Lower lobe of right lung (tissue), 2 donors: Measurements from ENCODE around the gene HS1BP3. TPM values are rescaled to one million over a fixed set of nuclear protein-coding genes. Genes with fewer than 3 reads are reported as not detected.

Experiments used
- ATAC-seq, 2 donors: fragments of 200-7000 bp; cut with Tn5 transposase; one replicate each; pipeline ENCODE4 v1.9.1; 2020 to 2022; ENCODE audit warnings: mild to moderate bottlenecking in 2 of 2, moderate library complexity in 2 of 2
- DNase-seq: peaks from one replicate; pipeline ENCODE4 v3.0.0-alpha.2; 2020
- H3K27ac ChIP-seq: fragments of 200-600 bp; one replicate; pipeline ENCODE4 v1.8.0; 2022
- H3K27me3 ChIP-seq: fragments of 200-600 bp; one replicate; pipeline ENCODE4 v1.8.0; 2022; ENCODE audit warnings: low read depth
- H3K36me3 ChIP-seq: fragments of 200-600 bp; one replicate; pipeline ENCODE4 v1.8.0; 2022; ENCODE audit warnings: mild to moderate bottlenecking
- H3K4me1 ChIP-seq: fragments of 200-600 bp; one replicate; pipeline ENCODE4 v1.8.0; 2022
- H3K4me3 ChIP-seq: fragments of 200-600 bp; one replicate; pipeline ENCODE4 v1.8.0; 2022; ENCODE audit warnings: mild to moderate bottlenecking
- H3K9me3 ChIP-seq: fragments of 200-600 bp; one replicate; pipeline ENCODE4 v1.8.0; 2022
- CTCF ChIP-seq: fragments of 200-600 bp; IDR thresholded peaks from one replicate; pipeline ENCODE4 v1.8.0; 2022; ENCODE audit warnings: antibody characterized with exemption, mild to moderate bottlenecking
- intact Hi-C: fragments of 100-400 bp; cut with DNase I; formaldehyde crosslinking; loops from one replicate; pipeline ENCODE4 v1.11.0; 2022
- total RNA-seq: library from RNA; stranded (reverse); fragmentation: NEBNext Ultra II Directional; extraction: Animal tissue kit (Norgen Biotek cat#: 25700); gene quantifications from one replicate; pipeline ENCODE4 v1.2.1, GENCODE V29; 2021
- donor health status: DM: no; HTN: yes; CAD: no; lungs with severe emphysema.

The HS1BP3 gene
- total RNA-seq, 1 donor from 2014 or later = 39.9 TPM

GRCh38 chr2:20570249-20570648 is 80.6 kb downstream of the HS1BP3 start:
- Histone ChIP-seq H3K4me3 (no peak overlapping the region), H3K9me3 (no peaks in the 10 kb centered on the region), H3K4me1 (peaks cover 49% of the 10 kb centered on the region), H3K36me3 (no peaks in the 10 kb centered on the region), H3K27ac (peak overlapping the region; percentile 28), H3K27me3 (no peaks in the 10 kb centered on the region)
- no peak for TF ChIP-seq CTCF
- ATAC-seq (no peak), DNase-seq (no peak)
- intact Hi-C loops = no loop called here

GRCh38 chr2:20569464-20570223 is 81.3 kb downstream of the HS1BP3 start:
- no peak for ATAC-seq
- H3K36me3 ChIP-seq = no peaks in the 10 kb centered on the region
- H3K27ac ChIP-seq = peak overlapping the region; percentile 60
- H3K27me3 ChIP-seq = no peaks in the 10 kb centered on the region
- H3K4me3 ChIP-seq = no peak overlapping the region
- DNase-seq = no peak
- peaks cover 47% of the 10 kb centered on the region for H3K4me1 ChIP-seq
- TF ChIP-seq CTCF = no peak
- H3K9me3 ChIP-seq = no peaks in the 10 kb centered on the region
- intact Hi-C loops = no loop called here

GRCh38 chr2:20568501-20569463 is 82.1 kb downstream of the HS1BP3 start:
- peak overlapping the region; percentile 60 for H3K27ac ChIP-seq
- peaks cover 39% of the 10 kb centered on the region for H3K4me1 ChIP-seq
- DNase-seq = no peak
- H3K4me3 ChIP-seq = no peak overlapping the region
- no peaks in the 10 kb centered on the region for H3K27me3 ChIP-seq
- TF ChIP-seq CTCF = no peak
- H3K9me3 ChIP-seq = no peaks in the 10 kb centered on the region
- no peaks in the 10 kb centered on the region for H3K36me3 ChIP-seq
- intact Hi-C loops = no loop called here
- ATAC-seq = no peak

- no peak for ATAC-seq
- H3K27me3 ChIP-seq = no peaks in the 10 kb centered on the region
- intact Hi-C loops = no loop called here
- H3K4me3 ChIP-seq = no peak overlapping the region
- H3K9me3 ChIP-seq = no peaks in the 10 kb centered on the region
- H3K27ac ChIP-seq = no peak overlapping the region
- H3K36me3 ChIP-seq = no peaks in the 10 kb centered on the region
- H3K4me1 ChIP-seq = peaks cover 30% of the 10 kb centered on the region
- no peak for TF ChIP-seq CTCF
- no peak for DNase-seq
These were observed 83.0 kb downstream of the HS1BP3 start for GRCh38 chr2:20567926-20568179.

Other genes starting within 250 kb of the HS1BP3 start
- gene RHOB, start 204.0 kb downstream of the HS1BP3 start, total RNA-seq = 176 TPM
- gene GDF7, start 16.0 kb upstream of the HS1BP3 start, total RNA-seq = 0.62 TPM
- 18.3 TPM for gene LDAH, start 172.0 kb upstream of the HS1BP3 start, total RNA-seq